ENCODE data around the gene CFAP57.

- TF ChIP-seq MXI1 (conservative IDR thresholded peaks at IDR 0.05; ENCODE audit: poor library complexity, severe bottlenecking): no peak
- no peak for TF ChIP-seq CTCF (IDR thresholded peaks at IDR 0.05; ENCODE audit: poor library complexity, severe bottlenecking)
Observed at GRCh38 chr1:43277116-43277876, 105.2 kb downstream of the CFAP57 start.

Measured in neural cell (in vitro differentiated cells).